OCI-LY7 (cell line): ENCODE data around the gene HTR5A.

Source experiments
- CTCF ChIP-seq: fragments of 200-600 bp; sonication (generic); conservative IDR thresholded peaks from 2 replicates; pipeline ENCODE4 v1.5.1; 2014; ENCODE audit warnings: mild to moderate bottlenecking, antibody characterized with exemption, low read length, moderate library complexity, mixed read lengths
- EZH2phosphoT487 ChIP-seq: fragments of 200-600 bp; sonication (generic); IDR thresholded peaks from 2 replicates; pipeline ENCODE4 v1.6.1; 2018; ENCODE audit warnings: low read depth, borderline replicate concordance, mild to moderate bottlenecking, mixed run types, antibody characterized with exemption, low read length, moderate library complexity, mixed read lengths

DNA sequence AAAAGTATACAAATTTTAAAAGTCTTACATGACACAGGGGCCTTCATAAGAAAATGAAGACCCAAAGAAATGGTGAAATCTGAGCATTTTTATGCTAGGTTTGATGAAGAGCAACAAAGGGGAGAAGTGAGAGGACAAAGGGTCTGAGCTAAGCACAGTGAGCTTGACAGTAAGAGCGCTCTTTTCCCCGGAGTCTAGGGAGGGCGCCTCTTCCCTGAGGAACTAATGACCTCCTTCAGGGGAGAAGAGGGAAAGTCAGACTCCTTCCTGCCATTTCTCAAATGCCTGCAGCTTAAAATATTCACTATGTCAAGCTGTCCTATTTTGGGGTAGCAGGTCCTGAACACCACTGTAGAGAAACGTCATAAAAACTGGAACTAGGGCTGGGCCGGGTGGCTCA lies 49.1 kb upstream of the HTR5A start:
- no peak for TF ChIP-seq CTCF
- no peak for TF ChIP-seq EZH2phosphoT487
